HCT116 (cell line): Measurements from ENCODE around the gene ZFP92. TPM values are rescaled to one million over a fixed set of nuclear protein-coding genes. Genes with fewer than 3 reads are reported as not detected.

Experiments
- ATAC-seq: fragments of 200-7000 bp; cut with Tn5 transposase; 2 replicates; pipeline ENCODE4 v1.9.1; 2020; ENCODE audit warnings: mild to moderate bottlenecking, moderate library complexity
- BruUV-seq: library from RNA; stranded (reverse); fragments of 400-500 nt; replicated peaks from 2 replicates; lab custom pipeline; 2021; lab: Mats Ljungman, UMichigan
- CTCF ChIA-PET: fragments of 300-600 bp; sonication (Branson Sonifier 250); formaldehyde crosslinking; loops from one replicate; lab custom pipeline; 2021; ENCODE audit warnings: antibody characterized with exemption; lab: Charles Lee
- POLR2A ChIA-PET: fragments of 300-600, 350-600 bp; sonication (Branson Sonifier 250); formaldehyde crosslinking; loops from one replicate; lab custom pipeline; 2021; ENCODE audit warnings: antibody characterized with exemption; lab: Charles Lee
- RAD21 ChIA-PET, 2 experiments: fragments of 300-600 bp; sonication (Branson Sonifier 250); formaldehyde crosslinking; loops; one replicate each; lab custom pipeline; 2023; ENCODE audit warnings: low total read pairs in 2 of 2; ENCODE audit not compliant: uncharacterized antibody in 2 of 2, unreplicated experiment in 2 of 2, low non-redundant PET in 1 of 2; lab: Charles Lee
- DNase-seq: peaks from one replicate; pipeline ENCODE4 v3.0.0-alpha.2; 2010; ENCODE audit warnings: low read depth, low spot score
- H2AFZ ChIP-seq: fragments of 200-600 bp; shearing (Covaris generic), sonication (generic); 2 replicates; pipeline ENCODE4 v1.6.1; 2017; ENCODE audit warnings: low read depth, mixed run types, mixed read lengths, antibody characterized with exemption, low read length; ENCODE audit not compliant: poor library complexity, severe bottlenecking
- H3K27ac ChIP-seq: 2 replicates; pipeline ENCODE4 v1.5.1; 2012; ENCODE audit warnings: low read depth, low read length
- H3K27me3 ChIP-seq: fragments of 200-600 bp; sonication (generic); 2 replicates; pipeline ENCODE4 v1.6.1; 2016; ENCODE audit warnings: mixed run types, low read length, mixed read lengths; ENCODE audit not compliant: insufficient read depth
- H3K36me3 ChIP-seq, 2 experiments: fragments of 200-500 bp in 1 of 2; fragments of 200-600 bp in 1 of 2; sonication (Bioruptor generic) in 1 of 2; sonication (generic) in 1 of 2; 2 replicates each; pipeline versions ENCODE4 v1.5.1 to v1.6.1; 2014 to 2016; ENCODE audit warnings: low read length in 2 of 2, inconsistent platforms in 1 of 2, mixed read lengths in 1 of 2, mixed run types in 1 of 2; ENCODE audit not compliant: insufficient read depth in 2 of 2, control insufficient read depth in 1 of 2
- H3K4me1 ChIP-seq, 2 experiments: fragments of 200-600 bp in 1 of 2; sonication (generic) in 1 of 2; 2 replicates each; pipeline versions ENCODE4 v1.5.1 to v1.6.1; 2012 to 2017; ENCODE audit warnings: low read length in 2 of 2, inconsistent platforms in 1 of 2, mild to moderate bottlenecking in 1 of 2, mixed read lengths in 1 of 2, mixed run types in 1 of 2, moderate library complexity in 1 of 2; ENCODE audit not compliant: insufficient read depth in 2 of 2, control insufficient read depth in 1 of 2
- H3K4me2 ChIP-seq: fragments of 200-600 bp; sonication (generic); 2 replicates; pipeline ENCODE4 v1.6.1; 2017; ENCODE audit warnings: mixed run types, low read length, mixed read lengths
- H3K4me3 ChIP-seq, 2 experiments: fragments of 200-600 bp in 1 of 2; sonication (generic) in 1 of 2; replicated peaks in 1 of 2; 2 replicates each; pipeline ENCODE4 v1.5.1; 2011 to 2016; ENCODE audit warnings: low read length in 2 of 2, control low read depth in 1 of 2, low read depth in 1 of 2, mild to moderate bottlenecking in 1 of 2, mixed read lengths in 1 of 2, mixed run types in 1 of 2
- H3K79me2 ChIP-seq: fragments of 200-600 bp; sonication (generic); 2 replicates; pipeline ENCODE4 v1.6.1; 2017; ENCODE audit warnings: mild to moderate bottlenecking, mixed run types, low read length, moderate library complexity, mixed read lengths; ENCODE audit not compliant: insufficient read depth
- H3K9ac ChIP-seq: fragments of 200-600 bp; sonication (generic); 2 replicates; pipeline ENCODE4 v1.6.1; 2016; ENCODE audit warnings: low read length, mixed read lengths
- H3K9me2 ChIP-seq: fragments of 200-600 bp; sonication (generic), shearing (Covaris generic); 2 replicates; pipeline ENCODE4 v1.6.1; 2017; ENCODE audit warnings: mixed run types, mild to moderate bottlenecking, moderate library complexity; ENCODE audit not compliant: insufficient read depth
- H3K9me3 ChIP-seq, 2 experiments: fragments of 200-500 bp in 1 of 2; fragments of 200-600 bp in 1 of 2; sonication (Bioruptor generic) in 1 of 2; sonication (generic) in 1 of 2; 2 replicates each; pipeline ENCODE4 v1.6.1; 2014 to 2017; ENCODE audit warnings: low read length in 2 of 2, mixed read lengths in 2 of 2, inconsistent platforms in 1 of 2, low read depth in 1 of 2, mild to moderate bottlenecking in 1 of 2, mixed run types in 1 of 2, moderate library complexity in 1 of 2; ENCODE audit not compliant: control insufficient read depth in 1 of 2, insufficient read depth in 1 of 2
- H4K20me1 ChIP-seq: fragments of 200-600 bp; sonication (generic), shearing (Covaris generic); 2 replicates; pipeline ENCODE4 v1.6.1; 2017; ENCODE audit warnings: mixed run types, mild to moderate bottlenecking, moderate library complexity; ENCODE audit not compliant: insufficient read depth
- CTCF ChIP-seq, 3 experiments: fragments of 200-600 bp in 1 of 3; sonication (generic) in 1 of 3; IDR thresholded peaks in 2 of 3; conservative IDR thresholded peaks in 1 of 3; 2 replicates each; pipeline ENCODE4 v1.5.1; 2012 to 2017; ENCODE audit warnings: low read depth in 2 of 3, low read length in 2 of 3, antibody characterized with exemption in 1 of 3, borderline replicate concordance in 1 of 3, control low read depth in 1 of 3, mild to moderate bottlenecking in 1 of 3, mixed read lengths in 1 of 3, mixed run types in 1 of 3, moderate library complexity in 1 of 3; ENCODE audit not compliant: insufficient read depth in 1 of 3
- EZH2 ChIP-seq: fragments of 200-600 bp; sonication (generic); IDR thresholded peaks from 2 replicates; pipeline ENCODE4 v1.6.1; 2017; ENCODE audit warnings: antibody characterized with exemption, mixed run types
- MAX ChIP-seq: IDR thresholded peaks from 2 replicates; pipeline ENCODE4 v1.6.1; 2012
- POLR2A ChIP-seq: IDR thresholded peaks from 2 replicates; pipeline ENCODE4 v1.7.0; 2011; ENCODE audit warnings: borderline replicate concordance; ENCODE audit not compliant: insufficient read depth, insufficient read length; ENCODE audit errors: extremely low read depth
- REST ChIP-seq: IDR thresholded peaks from 2 replicates; pipeline ENCODE4 v1.6.1; 2012; ENCODE audit warnings: low read depth
- SP1 ChIP-seq: IDR thresholded peaks from 2 replicates; pipeline ENCODE4 v1.6.1; 2012; ENCODE audit warnings: low read depth
- SRF ChIP-seq: IDR thresholded peaks from 2 replicates; pipeline ENCODE4 v1.6.1; 2012; ENCODE audit warnings: low read depth
- TCF7L2 ChIP-seq: IDR thresholded peaks from 2 replicates; pipeline ENCODE4 v1.7.0; 2011; ENCODE audit warnings: borderline replicate concordance, inconsistent platforms; ENCODE audit not compliant: insufficient read depth, insufficient read length; ENCODE audit errors: extremely low read depth
- YY1 ChIP-seq: IDR thresholded peaks from 2 replicates; pipeline ENCODE4 v1.6.1; 2011; ENCODE audit warnings: low read length, low read depth, moderate library complexity, mild to moderate bottlenecking; ENCODE audit not compliant: insufficient replicate concordance; ENCODE audit errors: extremely low read depth
- ZNF274 ChIP-seq: fragments of 200-500 bp; sonication (Bioruptor generic); IDR thresholded peaks from 2 replicates; pipeline ENCODE4 v1.6.1; 2014; ENCODE audit warnings: mild to moderate bottlenecking, low read depth, low read length, inconsistent platforms
- intact Hi-C: fragments of 100-400 bp; cut with micrococcal nuclease; formaldehyde crosslinking; loops from 2 replicates; pipeline ENCODE4 v1.10.0; 2022
- total RNA-seq: library from RNA; stranded (reverse); gene quantifications from one replicate; pipeline ENCODE4 v1.2.1, GENCODE V29; 2021; ENCODE audit not compliant: unreplicated experiment

Gene ZFP92
- total RNA-seq, 1 experiment from 2014 or later = not detected

- ChIA-PET RAD21 (no interaction called here), POLR2A (no interaction called here), CTCF (no interaction called here)
- H3K4me1 ChIP-seq = no peaks in the 10 kb centered on the region
- H3K36me3 ChIP-seq = no peaks in the 10 kb centered on the region
- H4K20me1 ChIP-seq = no peaks in the 10 kb centered on the region
- no peak for DNase-seq
- H2AFZ ChIP-seq = no peak overlapping the region
- H3K9me2 ChIP-seq = no peaks in the 10 kb centered on the region
- no peak overlapping the region for H3K27ac ChIP-seq
- ATAC-seq = no peak
- intact Hi-C loops = no loop called here
- H3K27me3 ChIP-seq = no peaks in the 10 kb centered on the region
- no peak overlapping the region for H3K4me3 ChIP-seq
- TF ChIP-seq TCF7L2 = no peak
- no peak for TF ChIP-seq CTCF (IDR thresholded peaks at IDR 0.05 in 2 of 3, conservative IDR thresholded peaks at IDR 0.05 in 1 of 3; ENCODE audit: borderline replicate concordance in 1 of 3, insufficient read depth in 1 of 3, low read depth in 2 of 3, low read length in 2 of 3)
- TF ChIP-seq ZNF274 = no peak
- no peak for TF ChIP-seq EZH2
- TF ChIP-seq YY1 = no peak
- no peak for TF ChIP-seq REST
- TF ChIP-seq MAX = no peak
- TF ChIP-seq SRF = no peak
- TF ChIP-seq SP1 = no peak
- TF ChIP-seq POLR2A = no peak
- H3K9me3 ChIP-seq = no peaks in the 10 kb centered on the region
- H3K4me2 ChIP-seq = no peak overlapping the region
- H3K79me2 ChIP-seq = no peaks in the 10 kb centered on the region
- no peak overlapping the region for H3K9ac ChIP-seq
- BruUV-seq = no TSS peak
These were observed 2.4 kb upstream of the ZFP92 start for GRCh38 chrX:153408871-153409351.
